ENCODE results near the gene BTK.

- TF ChIP-seq MAX (IDR thresholded peaks at IDR 0.05): peak; percentile 95
- peak; percentile 44 to 73 (median 60); a peak in 5 of 6 replicates for TF ChIP-seq CTCF (IDR thresholded peaks at IDR 0.05 in 2 of 3, conservative IDR thresholded peaks at IDR 0.05 in 1 of 3; ENCODE audit: borderline replicate concordance in 1 of 3, insufficient read depth in 1 of 3, low read depth in 2 of 3, low read length in 2 of 3)
- TF ChIP-seq YY1 (IDR thresholded peaks at IDR 0.05; ENCODE audit: extremely low read depth, insufficient replicate concordance, low read depth, low read length): peak; percentile 49
- TF ChIP-seq JUND (IDR thresholded peaks at IDR 0.05): no peak
- TF ChIP-seq POLR2A (IDR thresholded peaks at IDR 0.05; ENCODE audit: borderline replicate concordance, extremely low read depth, insufficient read depth, insufficient read length): peak; percentile 84
- TF ChIP-seq POLR2AphosphoS5 (IDR thresholded peaks at IDR 0.05; ENCODE audit: low read depth, low read length): peak; percentile 96
- no peak for TF ChIP-seq SRF (IDR thresholded peaks at IDR 0.05; ENCODE audit: low read depth)
- no peak for TF ChIP-seq ATF3 (IDR thresholded peaks at IDR 0.05)
- peak; percentile 62 for TF ChIP-seq ELF1 (IDR thresholded peaks at IDR 0.05; ENCODE audit: borderline replicate concordance, low read depth)
- TF ChIP-seq EZH2phosphoT487 (IDR thresholded peaks at IDR 0.05; ENCODE audit: borderline replicate concordance): no peak
- TF ChIP-seq EZH2 (IDR thresholded peaks at IDR 0.05): no peak
- no peak for TF ChIP-seq EGR1 (IDR thresholded peaks at IDR 0.05; ENCODE audit: low read depth)
- TF ChIP-seq ZNF274 (IDR thresholded peaks at IDR 0.05; ENCODE audit: low read depth, low read length): no peak
- no peak for TF ChIP-seq ZFX (IDR thresholded peaks at IDR 0.05)
Observed at GRCh38 chrX:101390664-101391525, 4.9 kb upstream of the BTK start, which contains the start of gene RPL36A.
